GM13977 (cell line): ENCODE data around the gene C4BPB.

Source experiments
- DNase-seq: peaks from one replicate; pipeline ENCODE4 v3.0.0; 2012; ENCODE audit warnings: low spot score
- in situ Hi-C: fragments of 300-500 bp; cut with MboI; formaldehyde crosslinking; loops from one replicate; pipeline ENCODE4 v1.12.0; 2022; ENCODE audit warnings: low sequenced_read_pairs, low pct_unique_long_range_greater_than_20kb, mixed read lengths, inconsistent platforms; ENCODE audit not compliant: unreplicated experiment
- TF ChIP-seq, protein P1 (sequence below): IDR thresholded peaks from 2 replicates; pipeline ENCODE4 v1.5.1; 2012; ENCODE audit warnings: mild to moderate bottlenecking, control low read depth; ENCODE audit not compliant: insufficient read depth; ENCODE audit errors: extremely low read depth, missing control alignments

Gene C4BPB

DNA sequence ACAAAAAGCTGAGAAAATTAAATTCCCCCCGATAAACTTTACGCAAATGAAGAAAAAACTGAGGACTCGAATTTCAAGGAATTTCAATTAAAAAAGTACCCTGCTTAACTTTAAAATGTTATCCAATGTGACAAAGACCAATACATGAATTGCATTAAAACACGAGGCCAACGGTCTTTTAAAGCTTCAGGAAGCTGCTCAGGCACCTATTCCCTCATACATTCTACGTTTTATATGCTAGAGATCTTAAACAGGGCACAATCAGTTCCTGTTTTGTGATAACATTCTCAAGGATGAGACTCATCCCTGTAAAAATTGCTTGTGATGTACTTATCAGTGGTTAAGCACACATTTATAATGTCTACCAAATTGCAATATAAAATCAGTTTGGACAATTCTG is 40.6 kb upstream of the C4BPB start:
- DNase-seq = no peak
- in situ Hi-C loops = no loop called here
- TF ChIP-seq, protein P1, sequence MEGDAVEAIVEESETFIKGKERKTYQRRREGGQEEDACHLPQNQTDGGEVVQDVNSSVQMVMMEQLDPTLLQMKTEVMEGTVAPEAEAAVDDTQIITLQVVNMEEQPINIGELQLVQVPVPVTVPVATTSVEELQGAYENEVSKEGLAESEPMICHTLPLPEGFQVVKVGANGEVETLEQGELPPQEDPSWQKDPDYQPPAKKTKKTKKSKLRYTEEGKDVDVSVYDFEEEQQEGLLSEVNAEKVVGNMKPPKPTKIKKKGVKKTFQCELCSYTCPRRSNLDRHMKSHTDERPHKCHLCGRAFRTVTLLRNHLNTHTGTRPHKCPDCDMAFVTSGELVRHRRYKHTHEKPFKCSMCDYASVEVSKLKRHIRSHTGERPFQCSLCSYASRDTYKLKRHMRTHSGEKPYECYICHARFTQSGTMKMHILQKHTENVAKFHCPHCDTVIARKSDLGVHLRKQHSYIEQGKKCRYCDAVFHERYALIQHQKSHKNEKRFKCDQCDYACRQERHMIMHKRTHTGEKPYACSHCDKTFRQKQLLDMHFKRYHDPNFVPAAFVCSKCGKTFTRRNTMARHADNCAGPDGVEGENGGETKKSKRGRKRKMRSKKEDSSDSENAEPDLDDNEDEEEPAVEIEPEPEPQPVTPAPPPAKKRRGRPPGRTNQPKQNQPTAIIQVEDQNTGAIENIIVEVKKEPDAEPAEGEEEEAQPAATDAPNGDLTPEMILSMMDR = no peak

DNA sequence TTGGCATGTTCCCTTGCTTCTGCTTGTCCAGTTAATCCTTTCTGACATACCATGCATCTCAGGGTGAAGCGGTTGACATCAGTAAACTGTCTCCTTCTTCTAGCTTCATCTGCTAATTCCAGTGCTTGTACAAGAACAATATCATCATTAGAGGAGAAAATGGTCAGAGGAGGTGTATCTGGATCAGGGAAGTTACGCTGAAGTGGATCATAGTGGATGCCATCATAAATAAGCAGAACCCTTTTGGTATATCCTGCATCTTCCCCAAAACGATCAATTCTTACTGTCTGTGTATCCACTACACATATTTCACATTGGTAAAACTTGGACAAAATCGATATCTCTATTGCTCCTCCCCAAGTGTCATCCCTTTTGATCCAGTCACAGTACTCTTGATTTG is 39.6 kb upstream of the C4BPB start:
- TF ChIP-seq, protein P1 = no peak
- DNase-seq = no peak
- in situ Hi-C loops = no loop called here

DNA sequence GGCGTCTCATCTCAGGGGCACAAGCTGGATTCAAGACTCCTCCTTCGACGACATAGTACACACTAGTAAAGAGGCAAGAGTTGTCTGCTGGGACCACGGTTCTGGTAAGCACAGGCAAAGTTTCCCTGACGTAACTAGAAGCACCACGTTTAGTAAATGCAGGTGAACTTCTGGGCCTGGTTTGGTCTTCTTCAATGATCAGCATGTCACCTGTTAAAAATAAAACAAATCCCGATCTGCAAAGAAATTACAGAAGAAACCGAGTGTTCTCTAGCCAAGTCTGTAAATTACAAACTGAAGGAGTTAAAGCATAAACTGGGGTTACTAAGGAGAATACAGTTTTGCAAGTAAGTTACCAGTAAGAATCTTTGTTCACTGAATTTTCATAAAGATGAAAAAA is 39.1 kb upstream of the C4BPB start:
- TF ChIP-seq, protein P1 = no peak
- no peak for DNase-seq
- in situ Hi-C loops = no loop called here

GRCh38 chr1:207049974-207050391 is 38.7 kb upstream of the C4BPB start:
- peak; percentile 69 for DNase-seq
- in situ Hi-C loops = no loop called here

GRCh38 chr1:207050480-207051190 is 38.0 kb upstream of the C4BPB start:
- DNase-seq = peak; percentile 89
- TF ChIP-seq, protein P1 = no peak
- in situ Hi-C loops = no loop called here

More at GRCh38 chr1:207049974-207050391, 38.7 kb upstream of the C4BPB start:
- TF ChIP-seq, protein P1 = peak; percentile 63

GRCh38 chr1:207051191-207051943 is 37.3 kb upstream of the C4BPB start, which contains the start of gene YOD1:
YOD1 (minus strand) TSS chr1:207051208; CDS start chr1:207051030, 178 bp downstream.
- TF ChIP-seq, protein P1 = no peak
- in situ Hi-C loops = no loop called here
- no peak for DNase-seq
